GM18508 (cell line): ENCODE data around the gene CCDC39.

Experiments used
- ATAC-seq: cut with Tn5 transposase; IDR thresholded peaks from one replicate; pipeline ENCODE4 v1.9.1; 2021; ENCODE audit warnings: moderate number of reproducible peaks; ENCODE audit not compliant: insufficient read depth, unreplicated experiment

Gene CCDC39

GRCh38 chr3:180679178-180680096 is at the start of gene CCDC39:
CCDC39 (minus strand) TSS chr3:180679489; CDS start chr3:180679380, 109 bp downstream.
- ATAC-seq, result peak; percentile 87

- no peak for ATAC-seq
Measured at GRCh38 chr3:180720012-180720411, 40.7 kb upstream of the CCDC39 start.

- ATAC-seq, result no peak
Measured at GRCh38 chr3:180707896-180708295, 28.6 kb upstream of the CCDC39 start.

GRCh38 chr3:180705619-180706018 is 26.3 kb upstream of the CCDC39 start:
- no peak for ATAC-seq

- ATAC-seq, result no peak
Measured at GRCh38 chr3:180704532-180704931, 25.2 kb upstream of the CCDC39 start.

- no peak for ATAC-seq
Measured at GRCh38 chr3:180700941-180701340, 21.7 kb upstream of the CCDC39 start.

- ATAC-seq, result no peak
Measured at GRCh38 chr3:180698760-180699270, 19.5 kb upstream of the CCDC39 start.

- no peak for ATAC-seq
Measured at GRCh38 chr3:180694321-180694720, 15.0 kb upstream of the CCDC39 start.

GRCh38 chr3:180693656-180694055 is 14.4 kb upstream of the CCDC39 start:
- no peak for ATAC-seq

- ATAC-seq, result no peak
Measured at GRCh38 chr3:180690061-180690460, 10.8 kb upstream of the CCDC39 start.

- ATAC-seq, result no peak
Measured at GRCh38 chr3:180684807-180685206, 5.5 kb upstream of the CCDC39 start.

GRCh38 chr3:180683816-180684215 is 4.5 kb upstream of the CCDC39 start:
- ATAC-seq, result no peak

GRCh38 chr3:180680097-180680430 is 775 bp upstream of the CCDC39 start:
- peak; percentile 36 for ATAC-seq

- ATAC-seq, result no peak
Measured at GRCh38 chr3:180678231-180678630, 1.1 kb downstream of the CCDC39 start.

GRCh38 chr3:180661444-180661843 is 17.8 kb downstream of the CCDC39 start:
- ATAC-seq, result no peak

GRCh38 chr3:180657094-180657493 is 22.2 kb downstream of the CCDC39 start:
- no peak for ATAC-seq

GRCh38 chr3:180656406-180656805 is 22.9 kb downstream of the CCDC39 start:
- ATAC-seq, result no peak

GRCh38 chr3:180646187-180646790 is 33.0 kb downstream of the CCDC39 start:
- ATAC-seq, result peak; percentile 62

- no peak for ATAC-seq
Measured at GRCh38 chr3:180640987-180641386, 38.3 kb downstream of the CCDC39 start.

GRCh38 chr3:180633722-180634121 is 45.6 kb downstream of the CCDC39 start:
- no peak for ATAC-seq

- ATAC-seq, result no peak
Measured at GRCh38 chr3:180631317-180631716, 48.0 kb downstream of the CCDC39 start.
